Kidney (tissue), 14 donors: ENCODE measurements around the gene STX17. TPM values are rescaled to one million over a fixed set of nuclear protein-coding genes. Genes with fewer than 3 reads are reported as not detected.

ENCODE experiments used
- DNase-seq, 5 donors: peaks; one replicate each; pipeline ENCODE4 v3.0.0-alpha.2; 2013 to 2020
- FAIRE-seq: peaks from 2 replicates; lab custom pipeline; 2012; peaks lifted over from hg19 to GRCh38; lab: Jason Lieb, UNC
- H3K27ac ChIP-seq, 2 donors: one replicate each; pipeline ENCODE4 v1.7.0; 2013; ENCODE audit warnings: low read depth in 2 of 2, low read length in 2 of 2, inconsistent platforms in 1 of 2
- H3K27me3 ChIP-seq: one replicate; pipeline ENCODE4 v1.7.1; 2013; ENCODE audit warnings: low read length, inconsistent platforms; ENCODE audit not compliant: control insufficient read depth, insufficient read depth
- H3K36me3 ChIP-seq, 3 donors: one replicate each; pipeline versions ENCODE4 v1.7.0 to v1.7.1; 2013; ENCODE audit warnings: low read length in 3 of 3, control low read depth in 1 of 3, inconsistent platforms in 1 of 3; ENCODE audit not compliant: insufficient read depth in 3 of 3, control insufficient read depth in 2 of 3
- H3K4me1 ChIP-seq, 3 donors: one replicate each; pipeline versions ENCODE4 v1.7.0 to v1.7.1; 2013; ENCODE audit warnings: low read length in 3 of 3, inconsistent platforms in 1 of 3, low read depth in 1 of 3; ENCODE audit not compliant: control insufficient read depth in 2 of 3, insufficient read depth in 2 of 3
- H3K4me3 ChIP-seq, 3 donors: one replicate each; pipeline versions ENCODE4 v1.7.0 to v1.8.1; 2013; ENCODE audit warnings: low read length in 3 of 3, control low read depth in 1 of 3, inconsistent platforms in 1 of 3
- H3K9ac ChIP-seq, 3 donors: one replicate each; pipeline versions ENCODE4 v1.7.0 to v1.7.1; 2013; ENCODE audit warnings: low read length in 3 of 3, control low read depth in 1 of 3, inconsistent platforms in 1 of 3
- H3K9me3 ChIP-seq, 3 donors: one replicate each; pipeline versions ENCODE4 v1.7.0 to v1.7.1; 2013; ENCODE audit warnings: low read length in 3 of 3, control low read depth in 1 of 3, inconsistent platforms in 1 of 3; ENCODE audit not compliant: control insufficient read depth in 2 of 3, insufficient read depth in 1 of 3
- CTCF ChIP-seq: IDR thresholded peaks from 3 replicates; pipeline ENCODE4 v1.5.1; 2012; ENCODE audit warnings: mild to moderate bottlenecking, moderate library complexity, borderline replicate concordance; ENCODE audit not compliant: insufficient read depth; ENCODE audit errors: extremely low read depth
- intact Hi-C: fragments of 100-400 bp; cut with DNase I; formaldehyde crosslinking; loops from one replicate; pipeline ENCODE4 v1.11.1; 2022
- polyA plus RNA-seq: library from polyadenylated mRNA; stranded (reverse); fragments of 350-450 nt; fragmentation: Illumina TruSeq; extraction: RNeasy Lipid Tissue Mini Kit (QIAGEN cat#74804); gene quantifications from one replicate; pipeline ENCODE4 v1.2.3, GENCODE V29; 2014; ENCODE audit warnings: low read depth, low replicate concordance; ENCODE audit not compliant: insufficient read depth
- total RNA-seq: library from RNA; stranded (reverse); fragmentation: NEBNext Ultra II Directional; extraction: Animal tissue kit (Norgen Biotek cat#: 25700); gene quantifications from one replicate; pipeline ENCODE4 v1.2.1, GENCODE V29; 2021
- donor health status: control.
- donor health status: control.
- donor health status: control.
- donor health status: control.
- donor health status: control.
- donor health status: DM: yes; HTN: yes; CAD: no.
- donor health status: Normal renal cell carcinoma (clear cell type).

Gene STX17
- total and polyA plus RNA-seq, 2 donors from 2014 or later = 5.2 to 39.7 TPM

- H3K4me1 ChIP-seq = peaks cover 0 to 3% (median 0%) of the 10 kb centered on the region in 3 donors
- intact Hi-C loops = no loop called here
- H3K36me3 ChIP-seq = peaks cover 0 to 2% (median 0%) of the 10 kb centered on the region in 3 donors
- no peak for TF ChIP-seq CTCF
- FAIRE-seq (no peak), DNase-seq (no peak)
- H3K9me3 ChIP-seq = no peaks in the 10 kb centered on the region
- H3K4me3 ChIP-seq = no peak overlapping the region
- no peak overlapping the region for H3K27ac ChIP-seq
- no peak overlapping the region for H3K9ac ChIP-seq
- H3K27me3 ChIP-seq = no peaks in the 10 kb centered on the region
Observed at GRCh38 chr9:99971410-99971809, 65.0 kb downstream of the STX17 start.

- Histone ChIP-seq H3K27me3 (no peaks in the 10 kb centered on the region), H3K27ac (no peak overlapping the region), H3K9ac (no peak overlapping the region), H3K36me3 (peaks cover 0 to 2% (median 0%) of the 10 kb centered on the region in 3 donors), H3K9me3 (no peaks in the 10 kb centered on the region), H3K4me3 (no peak overlapping the region), H3K4me1 (no peaks in the 10 kb centered on the region)
- intact Hi-C loops = no loop called here
- DNase-seq (no peak), FAIRE-seq (no peak)
- no peak for TF ChIP-seq CTCF
Observed at GRCh38 chr9:99973455-99973854, 67.0 kb downstream of the STX17 start.

- Histone ChIP-seq H3K36me3 (peaks cover 0 to 2% (median 0%) of the 10 kb centered on the region in 3 donors), H3K9me3 (no peaks in the 10 kb centered on the region), H3K4me1 (no peaks in the 10 kb centered on the region), H3K4me3 (no peak overlapping the region), H3K9ac (no peak overlapping the region), H3K27ac (no peak overlapping the region), H3K27me3 (no peaks in the 10 kb centered on the region)
- DNase-seq = no peak
- TF ChIP-seq CTCF = no peak
- intact Hi-C loops = no loop called here
- no peak for FAIRE-seq
Observed at GRCh38 chr9:99977033-99977792, 70.8 kb downstream of the STX17 start.
